HG03060 (cell line): ENCODE data around the gene SPATA9.

ENCODE experiments used
- ATAC-seq: cut with Tn5 transposase; IDR thresholded peaks from one replicate; pipeline ENCODE4 v1.9.1; 2021; ENCODE audit warnings: low read depth, moderate number of reproducible peaks; ENCODE audit not compliant: unreplicated experiment

SPATA9 gene

DNA sequence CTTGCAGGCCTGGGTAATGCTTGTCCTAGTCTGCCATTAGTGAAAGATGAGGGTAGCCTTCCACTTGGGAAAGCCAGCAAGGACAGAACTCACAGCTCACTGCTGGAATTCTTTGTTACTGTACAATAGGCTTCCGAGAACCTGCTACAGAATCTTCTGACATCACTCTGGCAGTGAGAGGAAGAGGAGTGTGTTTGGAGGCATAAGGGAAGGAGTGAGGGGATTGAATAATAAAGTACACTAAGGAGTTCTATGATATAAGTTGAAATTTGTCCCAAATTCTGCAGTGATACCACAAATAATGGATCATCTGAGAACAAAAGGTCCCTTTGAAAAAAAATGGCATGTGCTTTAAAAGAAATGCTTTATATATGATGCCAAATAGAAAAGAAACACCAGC lies at the start of gene SPATA9:
Gene SPATA9, minus strand, starts transcription at position 101 of the 400 bp plus-strand sequence. CDS start 137 bp downstream, outside the sequence.
- ATAC-seq, result no peak

DNA sequence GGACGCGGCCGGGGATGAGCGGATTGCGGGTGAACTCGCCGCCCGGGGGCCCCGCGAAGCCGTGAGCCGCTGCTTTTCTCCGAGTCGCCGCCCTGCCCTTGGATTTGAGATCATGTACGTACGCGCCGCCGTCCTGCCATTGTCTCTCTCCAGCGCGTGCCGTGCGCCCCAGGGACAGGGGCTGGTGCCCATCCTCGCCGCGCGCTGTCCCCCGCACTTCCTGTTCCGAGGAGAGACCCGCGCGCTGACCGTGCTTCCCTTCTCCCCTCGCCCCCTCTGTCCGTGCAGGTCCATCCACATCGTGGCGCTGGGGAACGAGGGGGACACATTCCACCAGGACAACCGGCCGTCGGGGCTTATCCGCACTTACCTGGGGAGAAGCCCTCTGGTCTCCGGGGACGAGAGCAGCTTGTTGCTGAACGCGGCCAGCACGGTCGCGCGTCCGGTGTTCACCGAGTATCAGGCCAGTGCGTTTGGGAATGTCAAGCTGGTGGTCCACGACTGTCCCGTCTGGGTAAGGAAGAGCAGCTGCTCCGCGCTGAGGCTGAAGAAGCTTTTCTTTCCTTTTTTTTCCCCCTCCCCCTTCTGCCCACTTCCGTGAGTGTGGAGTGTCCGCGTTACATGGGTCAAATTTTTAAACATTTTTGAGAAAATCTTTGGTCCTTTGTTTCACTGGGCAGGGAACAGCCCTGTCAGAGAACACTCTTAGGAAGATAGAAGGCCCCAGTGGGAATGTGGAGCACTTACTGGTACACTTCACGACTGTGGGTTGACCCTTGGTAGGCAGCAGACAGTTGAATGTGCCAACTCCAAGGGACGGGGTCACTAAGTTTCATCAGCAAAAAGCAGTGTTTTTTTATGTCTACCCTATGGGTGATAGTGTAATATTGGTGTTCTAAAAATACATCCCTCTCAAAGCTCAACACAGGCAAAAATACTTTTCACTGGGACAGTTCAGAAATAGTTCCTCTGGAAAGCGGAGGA lies 49.1 kb upstream of the SPATA9 start:
- no peak for ATAC-seq

GRCh38 chr5:95730730-95731570 lies 48.2 kb upstream of the SPATA9 start, which contains the start of gene RHOBTB3:
Gene RHOBTB3, plus strand, starts transcription at chr5:95731336. Its CDS starts 347 bp downstream, at chr5:95731683.
- ATAC-seq, result no peak

DNA sequence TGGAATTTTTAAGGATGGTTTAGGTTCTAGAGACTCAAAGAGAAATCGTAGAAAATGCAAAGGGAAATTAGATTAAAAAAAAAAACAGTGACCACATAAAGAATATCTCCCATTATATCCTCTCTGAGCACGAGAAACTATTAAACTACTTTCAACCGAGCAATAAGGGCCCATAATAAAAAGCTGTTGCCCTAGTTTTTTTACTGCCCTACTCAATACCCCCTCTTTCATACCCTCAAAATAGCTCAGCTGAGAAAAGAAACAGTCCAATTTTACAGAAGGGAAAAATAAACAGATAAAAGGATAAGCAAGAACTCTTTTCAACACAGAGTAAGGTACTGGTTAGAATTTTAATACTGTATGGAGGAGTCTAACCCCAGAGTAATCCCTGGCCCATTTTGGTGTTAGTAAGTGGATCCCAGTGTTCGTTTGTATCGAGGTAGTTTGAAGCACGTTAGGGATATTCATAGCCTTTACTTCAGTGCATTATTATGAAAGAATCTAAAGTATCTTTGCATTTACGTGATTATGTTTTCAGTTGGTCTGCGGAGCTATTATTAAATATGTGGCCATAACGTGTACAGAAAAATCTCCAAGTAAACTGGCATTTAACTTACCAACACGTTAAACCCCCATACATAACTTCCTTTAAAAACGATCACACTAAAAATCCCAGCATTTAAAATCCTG lies 47.4 kb upstream of the SPATA9 start:
- no peak for ATAC-seq

DNA sequence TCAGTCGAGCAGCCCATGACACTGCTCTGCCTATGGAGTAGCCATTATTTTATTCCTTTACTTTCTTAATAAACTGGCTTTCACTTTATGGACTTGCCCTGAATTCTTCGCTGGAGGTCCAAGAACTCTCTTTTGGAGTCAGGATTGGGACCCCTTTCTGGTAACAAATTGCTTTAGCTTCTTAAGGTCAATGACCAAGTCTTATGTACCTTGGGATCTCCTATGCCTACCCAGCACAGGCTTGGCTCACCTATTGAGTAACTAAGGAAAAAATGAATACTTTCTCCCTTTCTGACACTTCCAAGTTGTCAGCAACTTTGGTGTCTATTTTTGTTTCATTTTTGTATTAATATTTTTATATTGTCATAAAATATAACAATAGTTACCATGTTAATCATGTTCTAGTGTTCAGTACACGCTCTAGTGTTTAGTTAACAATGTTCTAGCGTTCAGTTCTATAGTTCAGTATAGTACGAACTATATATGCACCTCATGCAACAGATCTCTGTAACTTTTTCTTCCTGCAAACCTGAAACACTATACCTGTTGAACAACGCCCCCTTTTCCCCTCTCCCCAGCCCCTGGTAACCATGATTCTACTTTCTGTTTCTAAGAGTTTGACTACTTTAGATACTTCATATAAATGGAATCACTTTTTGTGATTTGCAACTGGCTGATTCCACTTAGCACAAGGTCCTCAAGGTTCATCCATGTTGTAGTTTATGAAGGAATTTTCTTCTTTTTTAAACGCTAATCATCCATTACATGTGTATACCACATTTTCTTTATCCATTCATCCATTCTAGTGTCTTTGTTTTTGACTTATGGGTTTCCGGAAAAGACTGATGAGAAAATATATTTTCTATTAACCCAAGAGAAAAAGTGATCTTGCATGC lies 46.6 kb upstream of the SPATA9 start:
- no peak for ATAC-seq

DNA sequence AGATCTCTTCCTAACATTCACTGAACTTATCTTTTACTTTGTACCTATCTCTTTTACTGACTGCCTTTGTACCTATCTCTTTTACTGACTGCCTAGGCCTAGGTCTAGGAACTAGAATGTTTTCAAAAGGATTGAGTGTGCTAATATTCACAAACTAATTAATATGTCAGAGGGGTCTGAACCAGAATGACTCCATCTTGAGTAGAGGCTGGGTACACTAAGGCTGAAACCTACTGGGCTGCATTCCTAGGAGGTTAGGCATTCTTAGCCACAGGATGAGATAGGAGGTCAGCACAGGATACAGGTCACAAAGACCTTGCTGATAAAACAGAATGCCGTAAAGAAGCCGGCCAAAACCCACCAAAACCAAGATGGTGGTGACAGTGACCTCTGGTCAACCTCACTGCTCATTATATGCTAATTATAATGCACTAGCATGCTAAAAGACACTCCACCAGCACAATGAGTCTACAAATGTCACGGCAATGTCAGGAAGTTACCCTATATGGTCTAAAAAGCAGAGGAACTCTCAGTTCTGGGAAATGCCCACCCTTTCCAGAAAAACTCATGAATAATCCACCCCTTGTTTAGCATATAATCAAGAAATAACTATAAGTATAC lies 45.8 kb upstream of the SPATA9 start:
- no peak for ATAC-seq

GRCh38 chr5:95727764-95728191 lies 45.0 kb upstream of the SPATA9 start:
- ATAC-seq, result no peak

GRCh38 chr5:95726811-95727763 lies 44.3 kb upstream of the SPATA9 start:
- ATAC-seq, result no peak

- no peak for ATAC-seq
Observed at GRCh38 chr5:95725937-95726810, 43.4 kb upstream of the SPATA9 start.

DNA sequence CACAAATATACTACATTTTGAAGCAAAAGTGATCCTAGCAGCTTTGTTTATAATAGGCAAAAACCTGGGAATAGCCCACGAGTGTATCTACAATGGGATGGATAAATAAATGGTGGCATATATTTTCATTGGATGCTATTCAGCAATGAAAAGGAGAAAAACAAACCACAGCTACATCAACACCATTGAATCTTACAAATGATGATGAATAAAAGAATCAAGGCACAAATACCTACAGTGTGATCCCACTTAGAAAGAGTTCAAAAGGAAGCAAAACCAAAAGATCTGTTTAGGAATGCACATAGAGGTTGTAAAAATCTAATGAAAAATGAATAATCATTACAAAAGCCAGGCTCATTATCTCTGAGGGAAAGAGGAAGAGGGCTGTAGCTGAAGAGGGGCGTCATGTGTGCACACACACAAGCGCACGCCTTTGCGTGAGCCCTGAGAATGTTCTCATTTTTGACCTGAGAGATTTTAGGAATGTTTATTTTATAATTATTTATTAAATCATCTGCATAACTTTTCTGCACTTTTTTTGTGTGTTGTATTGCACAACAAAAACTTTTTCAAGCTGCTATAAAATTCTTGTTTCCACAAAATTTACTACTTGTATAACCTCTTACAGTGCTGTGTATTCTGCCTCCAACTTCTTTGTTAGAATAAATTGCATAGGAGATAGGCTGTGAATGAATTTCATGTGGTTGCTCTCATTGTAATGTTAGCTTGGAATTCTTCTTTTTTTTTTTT lies 42.5 kb upstream of the SPATA9 start:
- no peak for ATAC-seq

DNA sequence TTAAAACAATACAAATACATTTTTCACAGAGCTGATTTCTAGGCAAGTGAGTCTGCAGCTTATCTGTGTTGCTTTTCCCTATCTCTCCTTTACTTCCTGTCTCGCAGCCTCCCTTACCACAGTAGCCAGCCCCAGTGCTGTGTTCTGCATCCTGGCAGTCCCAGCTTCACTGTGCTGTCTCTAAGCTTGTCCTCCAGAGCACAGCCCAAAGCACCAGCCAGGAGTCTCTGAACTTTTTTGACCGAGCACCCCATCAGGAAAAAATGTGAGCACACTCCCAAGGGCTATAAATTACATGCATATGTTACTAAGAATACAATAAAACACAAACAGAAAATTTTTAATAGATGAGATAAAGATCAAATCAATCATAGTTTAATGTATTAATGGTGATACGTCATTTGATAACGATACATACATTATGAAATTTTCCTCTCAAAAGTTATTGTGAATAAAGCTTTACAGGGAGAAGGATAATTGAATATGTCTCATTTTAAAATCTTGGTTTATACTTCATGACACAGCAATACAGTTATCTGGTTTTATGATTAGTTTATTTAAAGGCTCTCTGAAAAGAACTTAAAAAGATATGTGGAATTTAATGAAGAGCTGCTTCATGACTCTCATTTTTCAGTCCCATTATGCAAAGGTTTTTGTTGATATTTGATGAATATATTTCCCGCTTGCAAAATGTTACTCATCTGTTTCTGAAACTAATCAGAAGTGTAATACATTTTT lies 41.0 kb upstream of the SPATA9 start:
- ATAC-seq, result no peak

- ATAC-seq, result no peak
Observed at GRCh38 chr5:95721582-95722295, 38.9 kb upstream of the SPATA9 start.

GRCh38 chr5:95720094-95720786 lies 37.4 kb upstream of the SPATA9 start:
- ATAC-seq, result no peak

DNA sequence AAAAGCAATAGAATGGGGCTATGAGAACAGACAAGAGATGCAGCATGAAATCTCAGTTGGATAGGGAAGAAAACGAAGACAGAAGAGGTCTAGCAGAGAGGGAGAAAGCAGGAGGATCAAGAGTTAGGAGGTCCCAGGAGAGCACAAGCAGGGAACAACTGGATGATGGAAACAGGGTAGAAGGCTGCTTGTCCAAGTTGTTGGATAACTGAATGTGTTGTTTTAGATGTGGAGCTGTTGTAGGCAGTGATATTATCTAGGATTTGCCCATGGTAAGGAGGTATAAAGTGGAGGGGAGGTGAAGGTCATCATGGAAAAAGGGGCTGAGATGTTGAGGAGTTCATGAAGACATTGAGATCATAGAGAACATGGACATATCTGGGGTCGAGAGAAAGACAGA lies 35.9 kb upstream of the SPATA9 start:
- ATAC-seq, result no peak
